HG02840 (cell line): Measurements from ENCODE around the gene CENPN.

Experiments used
- ATAC-seq: cut with Tn5 transposase; IDR thresholded peaks from one replicate; pipeline ENCODE4 v1.9.1; 2021; ENCODE audit warnings: mild to moderate bottlenecking, moderate library complexity, moderate number of reproducible peaks; ENCODE audit not compliant: unreplicated experiment, low FRiP score

CENPN gene

DNA sequence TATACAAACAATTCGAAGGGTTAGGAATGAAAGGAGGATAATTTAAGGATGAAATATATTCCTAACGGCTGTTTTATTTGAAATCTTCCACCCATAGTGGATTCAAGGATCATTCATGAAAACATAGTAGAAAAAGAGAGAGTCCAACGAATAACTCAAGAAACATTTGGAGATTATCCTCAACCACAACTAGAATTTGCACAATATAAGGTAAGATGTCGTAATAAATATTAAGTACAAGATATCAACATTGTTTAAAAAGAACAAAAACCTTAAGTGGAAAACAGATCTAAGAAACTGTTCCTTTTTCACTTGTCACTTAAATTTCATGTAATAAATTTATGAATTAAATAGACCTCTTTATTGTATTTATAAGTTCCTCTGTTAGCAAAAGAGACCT lies 19.4 kb downstream of the CENPN start:
- no peak for ATAC-seq

DNA sequence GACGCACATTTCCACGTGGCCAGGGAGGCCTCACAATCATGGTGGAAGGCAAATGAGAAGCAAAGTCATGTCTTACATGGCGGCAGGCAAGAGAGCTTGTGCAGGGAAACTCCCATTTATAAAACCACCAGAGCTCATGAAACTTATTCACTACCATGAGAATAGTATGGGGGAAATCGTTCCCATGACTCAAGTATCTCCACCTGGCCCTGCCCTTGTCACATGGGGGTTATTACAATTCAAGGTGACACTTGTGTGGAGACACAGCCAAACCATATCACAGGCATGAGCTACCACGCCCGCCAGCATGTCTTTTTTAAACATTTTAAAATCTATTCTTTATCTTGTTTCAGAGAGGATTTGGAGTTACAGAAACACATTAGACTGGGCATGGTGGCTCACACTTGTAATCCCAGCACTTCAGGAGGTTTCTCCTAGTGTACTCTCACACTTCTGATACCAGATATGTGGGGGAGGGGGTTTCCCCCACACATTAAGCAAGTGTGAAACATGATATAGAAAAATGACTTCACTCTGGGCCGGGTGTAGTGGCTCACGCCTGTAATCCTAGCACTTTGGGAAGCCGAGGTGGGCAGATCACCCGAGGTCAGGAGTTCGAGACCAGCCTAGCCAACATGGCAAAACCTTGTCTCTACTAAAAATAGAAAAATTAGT lies 23.1 kb downstream of the CENPN start:
- ATAC-seq = no peak

DNA sequence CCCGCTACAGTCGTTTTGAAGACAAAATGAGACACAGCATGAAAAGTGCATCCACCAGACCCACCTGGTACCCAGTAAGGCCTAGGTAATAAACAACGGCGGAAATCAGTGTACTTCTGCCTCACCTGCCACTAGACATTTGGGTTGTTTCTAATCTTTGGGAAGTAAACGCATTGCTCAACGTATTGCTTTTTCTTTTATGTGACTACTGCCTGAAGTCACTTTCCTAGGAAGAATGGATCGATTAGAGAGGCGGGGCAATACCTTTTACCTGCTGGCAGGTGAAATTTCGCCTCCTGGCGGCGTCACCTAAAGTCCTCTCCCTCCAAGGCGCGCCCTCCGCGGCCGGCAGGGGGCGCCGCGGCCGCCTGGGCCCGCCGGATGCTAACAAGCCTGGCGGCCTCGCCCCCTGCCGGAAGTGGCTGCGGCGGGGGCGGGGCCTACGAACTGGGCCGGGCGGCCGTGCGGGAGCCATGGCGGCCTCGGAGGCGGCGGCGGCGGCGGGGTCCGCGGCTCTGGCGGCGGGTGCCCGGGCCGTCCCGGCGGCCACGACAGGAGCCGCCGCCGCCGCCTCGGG lies 28.5 kb downstream of the CENPN start, which contains the start of gene ATMIN:
Gene ATMIN (plus strand): TSS at position 445 of the 577 bp plus-strand sequence. CDS start 29 bp downstream, at position 474.
- ATAC-seq = peak; percentile 78

DNA sequence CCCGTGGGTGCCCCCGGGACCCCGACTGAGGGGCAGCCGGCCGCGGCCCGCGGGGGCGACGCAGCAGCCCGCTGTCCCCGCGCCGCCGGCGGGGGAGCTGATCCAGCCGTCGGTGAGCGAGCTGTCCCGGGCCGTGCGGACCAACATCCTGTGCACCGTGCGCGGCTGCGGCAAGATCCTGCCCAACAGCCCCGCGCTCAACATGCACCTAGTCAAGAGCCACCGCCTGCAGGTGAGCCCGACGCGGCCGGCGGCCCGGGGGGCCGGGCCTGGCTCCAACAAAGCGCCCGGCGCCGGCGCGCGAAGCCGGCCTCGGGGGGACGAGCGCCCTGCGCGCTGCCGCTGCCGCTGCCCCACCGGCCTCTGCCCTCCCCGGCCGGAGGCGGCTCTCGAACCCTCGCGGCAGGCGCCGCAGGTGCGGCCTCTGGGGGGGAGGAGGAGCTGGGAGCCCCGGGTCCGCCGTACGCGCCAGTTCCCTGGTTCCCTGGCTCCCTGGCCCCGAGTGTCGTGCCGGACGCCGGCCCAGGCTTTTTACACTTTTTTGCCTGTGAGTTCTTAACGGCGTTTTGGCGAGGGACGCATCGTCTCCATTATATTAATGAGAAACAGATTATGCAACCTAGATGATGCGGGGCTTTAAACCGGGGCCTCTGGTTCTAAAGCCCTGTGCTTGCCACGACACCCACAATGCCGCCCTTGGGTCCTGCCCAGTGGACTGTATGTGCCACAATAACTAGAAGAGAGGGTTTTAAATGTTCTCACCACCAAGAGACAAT lies 29.1 kb downstream of the CENPN start:
- ATAC-seq = peak; percentile 49

- ATAC-seq = no peak
Observed at GRCh38 chr16:81036751-81037350, 29.8 kb downstream of the CENPN start.

DNA sequence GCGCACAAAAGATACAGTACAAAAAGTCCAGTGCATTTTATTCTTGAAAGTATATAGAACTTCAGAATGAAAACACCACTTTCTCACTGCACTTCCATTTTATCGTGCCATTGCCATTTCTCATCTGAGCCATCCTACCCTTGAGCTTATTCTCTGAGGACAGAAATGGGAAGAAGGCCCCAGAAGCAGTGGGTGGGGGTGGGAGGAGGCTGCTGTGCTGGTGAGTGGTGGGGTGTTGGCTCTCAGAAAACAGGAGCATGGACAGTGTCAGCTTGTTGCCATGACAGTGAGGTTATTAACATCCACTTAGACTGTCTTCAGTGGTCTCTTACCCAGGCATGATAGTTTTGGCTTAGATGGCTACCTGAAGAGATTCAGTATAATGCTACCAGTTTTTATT lies 33.1 kb downstream of the CENPN start:
- ATAC-seq = no peak

- no peak for ATAC-seq
Observed at GRCh38 chr16:81040842-81041241, 33.8 kb downstream of the CENPN start.

DNA sequence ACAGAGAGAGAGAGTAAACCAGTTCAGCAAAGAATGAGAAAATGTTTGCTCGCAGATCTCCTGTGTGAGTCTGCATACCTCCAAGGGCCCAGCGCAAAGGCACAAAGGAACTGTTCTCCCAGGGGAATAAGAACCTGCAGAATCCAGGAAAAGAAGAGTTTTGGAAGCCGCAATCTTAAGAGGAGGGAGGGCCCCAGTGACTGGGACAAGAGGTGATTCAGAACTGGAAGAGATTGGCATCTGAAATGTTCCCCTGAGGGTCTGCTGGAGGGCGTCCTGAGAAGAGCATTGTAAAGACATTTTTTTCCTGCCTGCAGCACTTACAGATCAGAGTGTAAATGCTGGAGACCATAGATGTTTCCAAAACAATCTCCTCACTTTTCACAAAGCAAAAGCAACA lies 34.7 kb downstream of the CENPN start:
- ATAC-seq = no peak

DNA sequence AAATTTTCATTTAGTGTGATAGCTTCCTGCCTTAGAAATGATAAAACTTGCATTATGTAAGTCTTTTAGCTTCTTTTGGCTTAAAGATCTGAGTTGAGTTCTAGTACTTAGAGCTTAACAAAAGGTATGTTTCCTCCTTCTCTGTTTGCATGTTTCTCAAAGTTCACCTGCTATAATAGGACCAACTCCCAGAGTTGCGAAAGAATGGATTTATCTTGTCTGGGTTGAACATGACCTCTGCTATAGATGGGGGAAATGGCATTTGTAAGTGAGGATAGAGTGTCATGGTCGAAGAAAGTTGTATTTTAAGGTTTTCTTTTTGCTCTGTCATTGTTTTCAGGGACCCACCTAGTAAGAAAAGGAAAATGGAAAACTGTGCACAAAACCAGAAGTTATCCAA lies 35.8 kb downstream of the CENPN start:
- ATAC-seq = no peak

GRCh38 chr16:81053761-81054160 lies 46.7 kb downstream of the CENPN start:
- no peak for ATAC-seq

DNA sequence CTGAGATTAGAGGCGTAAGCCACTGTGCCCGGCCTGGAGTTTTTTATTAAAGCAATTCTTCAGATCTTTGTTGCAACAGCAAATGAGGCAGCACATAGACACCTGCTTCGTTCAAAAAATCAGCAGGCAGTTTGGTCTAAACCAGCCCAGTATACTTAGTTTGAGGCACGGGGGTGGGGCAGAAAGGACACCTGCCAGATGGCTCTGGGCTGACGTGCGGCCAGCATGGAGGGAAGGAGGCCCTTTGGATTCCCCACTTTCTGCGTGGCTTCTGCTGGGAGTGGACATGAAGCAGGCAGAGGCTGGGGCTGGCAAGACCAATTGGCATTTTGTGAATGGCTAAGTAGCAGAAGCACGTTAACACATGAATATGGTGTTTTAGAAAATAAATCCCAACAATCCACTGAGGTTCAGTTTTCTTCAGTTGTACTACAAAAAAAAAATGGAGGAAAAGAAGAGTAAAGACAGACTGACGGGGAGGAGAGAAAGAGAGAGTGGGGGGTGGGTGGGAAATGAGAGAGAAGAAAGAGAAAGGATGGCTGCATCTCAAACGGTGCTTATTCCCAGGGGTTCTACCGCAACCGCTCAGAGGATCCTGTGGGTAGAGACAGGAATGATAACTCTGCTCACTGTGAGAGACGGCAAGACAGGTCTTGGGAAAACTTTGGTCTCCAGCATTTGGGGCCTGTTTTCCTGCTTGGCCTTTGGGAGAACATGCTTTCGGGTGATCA lies 53.7 kb downstream of the CENPN start:
- no peak for ATAC-seq

GRCh38 chr16:81061307-81061640 lies 54.3 kb downstream of the CENPN start:
- ATAC-seq = no peak

DNA sequence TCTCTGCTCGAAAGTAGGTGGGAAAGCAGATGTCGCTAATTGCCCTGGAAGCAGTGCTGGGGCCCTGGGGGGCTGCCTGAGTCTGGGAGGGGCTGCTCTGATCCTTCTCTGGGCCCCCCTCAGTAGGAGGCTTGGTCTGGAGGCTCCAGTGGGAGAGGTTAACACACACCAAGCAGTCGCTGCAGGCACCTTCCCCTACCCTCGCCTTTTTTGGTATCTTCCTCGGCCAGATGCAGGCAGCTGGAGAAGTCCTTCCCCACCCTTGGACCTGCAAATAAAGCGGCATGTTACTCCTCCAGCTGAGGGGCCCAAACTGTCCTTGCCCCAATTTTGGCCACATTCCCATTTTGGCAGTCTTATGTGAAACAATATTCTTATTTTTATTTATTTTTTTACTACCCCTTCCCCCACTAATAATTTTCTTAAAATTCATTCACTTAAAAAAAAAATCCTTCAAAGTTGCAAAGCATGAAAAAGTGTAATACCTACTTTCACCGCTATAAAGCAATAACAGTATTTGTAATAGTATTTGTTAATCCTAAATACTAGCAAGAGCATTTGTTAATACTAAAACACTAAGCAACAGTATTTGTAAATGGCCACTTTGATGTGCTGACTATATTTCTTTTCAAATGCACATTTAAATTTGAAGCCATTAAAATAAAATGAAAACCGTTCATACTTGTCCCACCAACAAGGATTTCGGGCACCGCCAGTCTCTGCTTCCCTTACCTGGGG lies 55.0 kb downstream of the CENPN start:
- no peak for ATAC-seq

DNA sequence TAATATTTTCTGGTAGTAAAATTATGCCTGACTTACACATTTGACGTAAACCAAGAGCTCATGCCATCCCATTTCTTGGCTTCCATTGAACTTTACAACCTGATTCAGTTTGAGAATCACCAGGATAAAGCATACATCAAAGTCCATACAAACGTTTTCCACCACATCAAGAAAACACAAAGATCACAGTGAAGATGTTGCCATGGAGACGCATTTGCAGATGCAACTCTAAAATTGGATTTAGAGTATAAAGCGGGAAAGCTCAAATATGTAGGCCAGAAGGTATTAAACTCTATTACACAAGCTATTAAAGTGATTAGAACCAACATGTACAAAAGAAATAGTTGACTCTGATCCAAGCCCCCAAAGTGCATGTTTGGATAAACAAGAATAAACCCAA lies 59.7 kb downstream of the CENPN start:
- no peak for ATAC-seq

- no peak for ATAC-seq
Observed at GRCh38 chr16:81067166-81067565, 60.2 kb downstream of the CENPN start.

- ATAC-seq = no peak
Observed at GRCh38 chr16:81069063-81069462, 62.0 kb downstream of the CENPN start.

- no peak for ATAC-seq
Observed at GRCh38 chr16:81070979-81071378, 64.0 kb downstream of the CENPN start.

DNA sequence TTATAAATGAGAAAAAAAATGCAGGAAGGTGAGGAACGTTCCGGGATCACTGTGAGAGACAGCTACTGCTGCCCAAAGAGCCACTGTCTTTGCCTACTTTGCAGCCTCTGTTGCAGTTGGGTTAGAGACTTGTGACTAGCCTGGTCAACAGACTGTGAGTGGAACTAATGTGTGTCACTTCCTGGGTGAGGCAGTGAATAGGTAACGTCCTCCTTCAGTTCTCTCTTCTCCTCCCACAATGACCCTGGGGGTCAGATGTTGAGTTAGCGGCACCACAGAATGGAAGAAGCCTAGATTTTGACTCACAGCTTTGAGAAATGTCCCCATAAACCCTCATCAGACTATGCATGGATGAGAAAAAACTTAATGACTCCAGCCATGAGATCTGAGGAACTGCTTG lies 64.8 kb downstream of the CENPN start:
- no peak for ATAC-seq

DNA sequence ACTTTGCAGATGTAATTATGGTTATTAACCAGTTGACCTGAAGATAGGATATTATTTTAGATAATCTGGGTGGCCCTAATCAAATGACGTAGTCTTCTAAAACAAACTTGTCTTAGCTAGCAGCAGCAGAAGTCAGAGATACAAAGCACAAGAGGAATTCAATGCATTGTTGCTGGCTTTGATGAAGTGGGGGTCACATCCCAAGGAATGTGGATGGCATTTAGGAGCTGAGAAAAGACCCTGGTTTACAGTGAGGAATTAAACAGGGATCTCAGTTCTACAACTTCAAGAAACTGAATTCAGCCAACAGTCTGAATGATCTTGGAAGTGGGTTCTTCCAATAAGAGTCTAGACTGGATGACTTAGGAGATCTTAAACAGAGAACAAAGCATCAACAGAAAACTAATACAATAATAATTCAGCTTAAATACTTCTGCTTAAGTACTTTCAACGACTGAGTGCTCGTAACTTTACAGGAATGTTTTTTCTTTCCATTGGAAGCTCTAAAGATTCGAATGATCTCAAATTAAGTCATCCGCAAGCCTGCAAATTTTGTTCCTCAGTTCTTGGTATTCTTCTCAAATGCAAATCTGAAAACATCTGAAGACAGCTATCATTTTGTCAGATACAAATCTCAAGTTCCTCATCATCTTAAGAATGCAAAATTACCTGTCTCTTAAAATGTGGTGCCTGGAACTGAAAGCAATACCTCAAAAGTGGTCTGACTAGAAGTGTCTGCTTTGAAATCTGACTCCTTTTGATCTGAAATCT lies 66.7 kb downstream of the CENPN start:
- ATAC-seq = no peak
